GM18499 (cell line): ENCODE measurements around the gene TRRAP.

ENCODE experiments used
- ATAC-seq: cut with Tn5 transposase; IDR thresholded peaks from one replicate; pipeline ENCODE4 v1.9.1; 2021; ENCODE audit warnings: moderate number of reproducible peaks; ENCODE audit not compliant: insufficient read depth, unreplicated experiment

Gene TRRAP

DNA sequence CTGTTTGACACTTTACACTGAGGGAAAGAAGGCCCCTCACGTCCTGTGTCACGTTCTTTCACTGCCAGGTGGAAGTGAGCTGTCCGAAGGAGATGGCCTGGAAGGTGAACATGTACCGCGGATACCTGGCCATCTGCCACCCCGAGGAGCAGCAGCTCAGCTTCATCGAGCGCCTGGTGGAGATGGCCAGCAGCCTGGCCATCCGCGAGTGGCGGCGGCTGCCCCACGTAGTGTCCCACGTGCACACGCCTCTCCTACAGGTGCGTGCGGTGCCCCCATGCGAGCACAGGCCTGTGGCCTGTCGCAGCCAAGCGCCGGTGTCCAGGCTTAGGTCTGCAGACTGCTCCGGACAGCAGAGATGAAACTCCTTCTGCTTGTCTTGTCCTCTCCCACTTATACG, 103.4 kb downstream of the TRRAP start:
- no peak for ATAC-seq

- no peak for ATAC-seq
Measured at GRCh38 chr7:98982686-98983085, 104.4 kb downstream of the TRRAP start.

DNA sequence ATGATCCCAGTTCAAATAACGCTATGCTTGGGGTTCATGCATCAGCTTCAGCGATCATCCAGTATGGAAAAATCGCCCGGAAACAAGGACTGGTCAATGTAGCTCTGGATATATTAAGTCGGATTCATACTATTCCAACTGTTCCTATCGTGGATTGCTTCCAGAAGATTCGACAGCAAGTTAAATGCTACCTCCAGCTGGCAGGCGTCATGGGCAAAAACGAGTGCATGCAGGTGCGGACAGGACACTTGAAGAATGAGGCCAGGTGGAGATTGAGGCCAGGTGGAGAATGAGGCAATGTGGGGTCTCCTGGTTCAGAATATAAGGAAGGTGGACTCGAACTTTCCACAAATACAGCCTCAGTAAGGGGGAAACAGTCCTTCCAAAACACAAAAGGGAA, 105.8 kb downstream of the TRRAP start:
- no peak for ATAC-seq

GRCh38 chr7:98985406-98985805, 107.1 kb downstream of the TRRAP start:
- no peak for ATAC-seq

DNA sequence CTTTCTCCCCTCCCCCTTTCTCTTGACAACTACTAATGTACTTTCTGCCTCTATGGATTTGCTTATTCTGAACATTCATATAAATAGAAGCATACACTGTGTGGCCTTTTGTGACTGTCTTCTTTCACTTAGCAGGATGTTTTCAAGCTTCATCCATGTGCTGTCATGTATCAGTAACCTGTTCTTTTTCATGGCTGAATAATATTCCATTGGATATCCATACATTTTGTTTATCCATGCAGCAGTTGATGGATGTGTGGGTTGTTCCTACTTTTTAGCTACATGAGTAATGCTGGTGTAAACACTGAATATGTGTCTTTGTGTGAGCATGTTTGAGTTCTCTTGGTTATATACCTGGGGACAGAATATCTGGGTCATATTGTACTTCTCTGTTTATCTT, 107.6 kb downstream of the TRRAP start:
- ATAC-seq = no peak

DNA sequence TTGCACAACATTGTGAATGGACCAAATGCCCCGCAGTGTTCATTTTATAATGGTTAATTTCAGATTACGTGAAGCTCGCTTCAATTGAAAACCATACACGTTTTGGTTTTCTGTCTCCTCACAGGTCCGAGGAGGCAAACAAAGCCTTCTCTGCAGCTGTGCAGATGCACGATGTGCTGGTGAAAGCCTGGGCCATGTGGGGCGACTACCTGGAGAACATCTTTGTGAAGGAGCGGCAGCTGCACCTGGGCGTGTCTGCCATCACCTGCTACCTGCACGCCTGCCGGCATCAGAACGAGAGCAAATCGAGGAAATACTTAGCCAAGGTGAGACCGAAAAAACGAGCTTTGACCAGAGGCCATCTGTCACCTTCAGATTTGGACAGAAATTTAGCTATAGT, 110.3 kb downstream of the TRRAP start:
- no peak for ATAC-seq

DNA sequence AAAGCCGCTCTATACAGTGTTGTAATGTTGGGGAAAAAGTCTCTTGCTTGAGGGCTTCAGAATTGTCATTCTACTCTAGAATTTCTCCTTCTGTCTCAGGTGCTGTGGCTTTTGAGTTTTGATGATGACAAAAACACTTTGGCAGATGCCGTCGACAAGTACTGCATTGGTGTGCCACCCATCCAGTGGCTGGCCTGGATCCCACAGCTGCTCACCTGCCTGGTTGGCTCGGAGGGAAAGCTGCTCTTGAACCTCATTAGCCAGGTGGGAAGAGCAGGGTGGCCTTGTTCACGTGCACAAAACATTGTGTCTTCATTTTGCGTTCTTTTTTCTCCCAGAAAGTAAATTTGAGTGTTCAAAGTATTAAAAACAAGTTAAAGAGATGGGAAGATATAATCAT, 112.0 kb downstream of the TRRAP start:
- no peak for ATAC-seq

DNA sequence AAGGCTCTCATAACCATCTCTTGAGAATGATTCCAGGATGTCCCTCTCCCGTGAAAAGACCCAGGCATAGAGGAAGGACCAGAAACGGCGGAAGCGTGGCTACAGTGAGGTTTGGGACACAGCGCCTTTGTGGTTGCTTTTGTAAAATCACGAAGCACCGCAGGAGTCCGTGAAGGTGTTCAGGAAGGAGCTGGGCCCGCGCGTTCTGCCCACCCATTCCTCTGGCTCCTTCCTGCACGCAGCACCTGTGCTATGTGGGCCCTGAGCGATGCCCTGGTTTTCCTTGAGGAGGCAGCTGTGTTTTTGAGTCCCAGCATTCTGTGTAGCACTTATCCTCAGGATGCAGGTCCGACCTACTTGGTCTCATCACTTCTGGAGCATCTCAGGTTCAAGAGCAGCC, 112.8 kb downstream of the TRRAP start:
- ATAC-seq = no peak

GRCh38 chr7:98992076-98992475, 113.7 kb downstream of the TRRAP start:
- no peak for ATAC-seq

- ATAC-seq = no peak
Measured at GRCh38 chr7:98993024-98993897, 114.9 kb downstream of the TRRAP start.

DNA sequence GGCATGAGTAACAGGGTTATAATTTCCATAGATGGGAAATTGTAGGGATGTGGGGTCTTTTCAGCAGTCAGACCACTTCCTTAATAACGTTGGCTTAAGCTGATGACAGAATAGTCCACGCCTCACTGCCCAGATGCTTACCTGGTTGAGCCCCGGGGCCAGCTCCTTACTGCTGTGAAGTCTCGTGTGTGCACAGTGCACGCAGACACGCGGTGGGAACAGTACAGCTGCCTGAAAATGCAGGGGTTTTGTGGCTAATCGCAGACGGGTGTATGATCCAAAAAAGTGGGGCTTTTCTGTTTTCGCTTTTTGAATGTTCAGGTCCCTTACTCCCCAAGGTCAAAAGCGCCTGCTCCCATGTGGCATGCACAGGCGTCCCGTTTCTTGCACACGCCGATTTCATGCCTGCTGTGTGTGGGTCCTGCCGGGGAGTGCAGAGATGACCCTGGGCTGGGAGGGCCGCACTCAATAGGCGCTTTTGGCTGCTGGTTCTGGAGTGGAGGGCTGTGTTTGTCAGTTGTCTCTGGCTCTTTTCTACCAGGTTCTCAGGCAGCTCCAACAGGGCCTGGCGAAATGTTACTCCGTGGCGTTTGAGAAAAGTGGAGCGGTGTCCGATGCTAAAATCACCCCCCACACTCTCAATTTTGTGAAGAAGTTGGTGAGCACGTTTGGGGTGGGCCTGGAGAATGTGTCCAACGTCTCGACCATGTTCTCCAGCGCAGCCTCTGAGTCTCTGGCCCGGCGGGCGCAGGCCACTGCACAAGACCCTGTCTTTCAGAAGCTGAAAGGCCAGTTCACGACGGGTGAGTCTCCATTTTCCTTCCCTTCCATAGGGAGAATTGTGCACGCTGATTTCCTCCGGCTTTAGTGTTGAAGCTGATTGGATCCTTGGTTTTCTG, 116.0 kb downstream of the TRRAP start:
- no peak for ATAC-seq

DNA sequence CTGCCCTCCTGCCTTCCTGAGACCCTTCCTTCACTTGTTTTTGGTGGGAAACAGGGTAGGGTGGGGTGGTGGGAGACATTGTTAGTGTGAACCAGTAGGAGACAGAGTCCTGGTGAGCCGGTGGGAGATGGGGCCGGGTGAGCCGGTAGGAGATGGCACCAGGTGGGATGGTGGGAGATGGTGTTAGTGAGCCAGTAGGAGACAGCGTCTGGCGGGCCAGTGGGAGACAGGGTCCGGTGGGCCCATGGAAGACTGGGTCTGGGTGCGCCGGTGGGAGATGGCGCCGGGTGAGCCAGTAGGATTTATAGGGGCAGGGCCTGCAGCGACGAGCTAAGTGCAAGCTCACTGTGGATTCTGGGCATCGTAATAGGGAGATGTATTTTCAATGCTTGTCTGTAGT, 116.8 kb downstream of the TRRAP start:
- no peak for ATAC-seq

DNA sequence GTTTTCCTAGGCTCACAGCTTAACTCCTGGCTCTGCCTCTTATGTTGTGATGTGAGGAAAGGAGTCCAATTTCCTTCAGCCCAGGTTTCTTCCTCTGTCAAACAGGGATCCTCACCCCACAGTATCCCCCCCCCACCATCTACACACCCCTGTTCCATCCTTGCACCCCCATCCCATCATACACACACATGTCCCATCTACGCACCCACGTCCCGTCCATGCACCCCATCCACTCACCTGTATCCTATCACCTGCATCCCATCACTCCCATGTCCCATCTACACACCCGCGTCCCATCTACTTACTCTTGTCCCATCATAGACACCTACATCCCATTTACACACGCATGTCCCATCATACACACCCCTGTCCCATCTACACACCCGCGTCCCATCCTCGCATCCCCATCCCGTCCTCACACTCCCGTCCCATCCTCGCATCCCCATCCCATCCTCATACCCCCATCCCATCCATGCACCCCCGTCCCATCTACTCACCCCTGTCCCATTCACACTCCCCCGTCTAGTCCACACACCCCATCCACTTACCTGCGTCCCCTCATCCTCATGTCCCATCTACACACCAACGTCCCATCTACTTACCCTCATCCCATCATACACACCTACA, 117.3 kb downstream of the TRRAP start:
- ATAC-seq = no peak

DNA sequence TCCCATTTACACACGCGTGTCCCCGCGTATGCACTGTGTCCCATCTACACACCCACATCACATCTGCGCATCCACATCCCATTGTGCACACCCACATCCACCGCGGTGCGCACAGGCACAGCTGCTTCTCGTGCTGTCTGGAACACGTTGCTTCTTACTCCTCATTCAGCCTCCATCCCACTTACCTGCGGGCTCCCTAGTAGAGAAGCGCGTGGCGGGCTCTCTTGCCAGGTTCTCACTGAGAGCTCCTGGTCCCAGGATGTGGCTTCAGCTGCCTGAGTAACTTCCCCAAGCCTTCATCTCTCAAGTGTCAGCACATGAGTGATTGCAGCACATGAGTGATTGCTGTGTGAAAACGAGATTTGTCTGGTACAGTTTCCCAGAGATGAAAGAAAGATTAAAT, 117.8 kb downstream of the TRRAP start:
- ATAC-seq = no peak

DNA sequence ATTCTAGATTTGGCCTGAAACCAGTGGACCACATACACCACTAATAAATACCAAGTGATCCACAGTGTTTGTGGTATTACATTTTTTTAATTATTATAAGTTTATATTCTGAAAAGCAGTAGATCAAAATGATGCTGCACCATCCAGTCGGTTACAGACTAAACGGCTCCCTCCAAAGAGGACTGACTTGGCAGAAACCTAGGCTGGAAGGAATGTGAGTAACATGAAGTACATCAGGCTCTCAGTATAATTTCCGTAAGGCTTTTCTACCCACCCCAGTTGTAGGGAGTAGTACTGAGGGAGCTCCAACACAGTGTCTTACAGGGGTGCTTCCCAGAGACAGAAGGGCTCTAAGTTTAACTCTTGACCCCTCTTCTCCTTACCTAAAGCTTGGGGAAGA, 119.5 kb downstream of the TRRAP start:
- ATAC-seq = no peak

DNA sequence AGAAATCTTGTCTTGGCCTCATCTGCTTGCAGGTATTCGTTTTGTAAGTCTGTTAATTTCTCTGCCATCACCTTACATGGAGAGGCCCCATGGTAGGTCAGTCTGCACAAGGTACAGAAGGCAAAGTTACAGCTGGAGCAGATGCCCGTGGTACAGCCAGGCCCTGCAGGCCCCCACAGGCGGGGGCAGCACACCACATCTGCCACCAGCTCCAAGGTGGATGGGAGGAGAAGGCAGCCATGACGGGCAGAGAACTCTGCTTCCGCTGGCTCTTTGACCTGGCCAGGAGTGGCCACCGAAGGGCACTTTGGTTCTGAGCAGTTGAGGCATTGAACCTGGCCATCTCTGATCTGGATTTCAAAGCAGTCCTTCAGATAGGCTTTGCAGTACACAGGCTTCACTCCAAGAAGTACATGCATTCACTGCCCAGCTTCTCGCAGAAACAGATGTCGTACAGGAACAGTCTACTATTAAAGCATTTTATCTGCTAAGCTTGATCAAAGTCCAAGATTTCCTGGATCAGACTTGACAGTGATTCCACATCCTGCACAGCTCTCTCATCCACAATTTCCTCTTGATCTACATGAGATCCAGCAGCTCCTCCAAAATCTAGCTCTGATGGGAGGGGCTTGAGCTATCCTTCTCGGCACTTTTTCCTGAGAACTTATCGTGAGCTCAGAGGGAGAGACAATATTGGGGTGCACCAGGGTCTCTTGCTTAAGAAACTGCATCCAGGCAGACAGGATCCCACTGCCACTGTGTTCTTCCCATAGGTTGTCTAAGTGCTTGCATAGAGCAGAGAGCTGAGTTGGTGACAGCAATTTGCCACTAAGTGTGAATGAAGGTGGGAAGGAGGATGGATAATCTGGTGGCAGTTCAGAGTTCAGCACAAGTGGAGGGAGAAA, 120.7 kb downstream of the TRRAP start:
- no peak for ATAC-seq

DNA sequence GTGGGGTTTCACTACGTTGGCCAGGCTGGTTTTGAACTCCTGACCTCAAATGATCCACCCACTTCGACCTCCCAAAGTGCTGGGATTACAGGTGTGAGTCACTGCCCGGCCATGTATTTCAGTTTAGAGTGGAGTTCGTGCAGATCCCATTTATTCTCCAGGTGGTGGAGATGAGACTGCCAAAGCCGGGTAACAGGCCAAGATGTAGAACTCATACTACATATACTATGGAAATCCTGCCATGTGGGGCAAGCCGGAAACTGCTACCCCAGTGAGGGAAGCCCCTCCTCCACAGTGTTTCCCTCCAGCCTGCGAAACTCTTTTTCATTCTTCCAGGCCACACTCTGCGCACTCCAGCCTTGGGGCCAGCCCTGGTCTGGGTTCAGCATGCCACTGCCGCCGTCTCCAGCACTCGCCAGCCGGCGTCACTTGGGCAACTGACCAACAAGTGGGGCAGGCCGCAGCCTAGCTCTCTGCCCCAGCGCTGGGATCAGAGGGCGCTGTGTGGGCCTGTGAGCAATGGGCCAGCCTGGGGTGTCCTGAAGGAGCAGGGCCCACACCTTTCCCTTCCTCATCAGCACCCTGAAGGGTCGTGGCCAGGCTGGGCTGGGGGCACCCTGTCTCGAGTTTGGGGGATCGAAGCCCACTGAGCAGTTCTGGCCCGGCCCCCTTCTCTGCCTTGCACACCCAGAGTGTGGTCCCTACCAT, 122.0 kb downstream of the TRRAP start:
- no peak for ATAC-seq

DNA sequence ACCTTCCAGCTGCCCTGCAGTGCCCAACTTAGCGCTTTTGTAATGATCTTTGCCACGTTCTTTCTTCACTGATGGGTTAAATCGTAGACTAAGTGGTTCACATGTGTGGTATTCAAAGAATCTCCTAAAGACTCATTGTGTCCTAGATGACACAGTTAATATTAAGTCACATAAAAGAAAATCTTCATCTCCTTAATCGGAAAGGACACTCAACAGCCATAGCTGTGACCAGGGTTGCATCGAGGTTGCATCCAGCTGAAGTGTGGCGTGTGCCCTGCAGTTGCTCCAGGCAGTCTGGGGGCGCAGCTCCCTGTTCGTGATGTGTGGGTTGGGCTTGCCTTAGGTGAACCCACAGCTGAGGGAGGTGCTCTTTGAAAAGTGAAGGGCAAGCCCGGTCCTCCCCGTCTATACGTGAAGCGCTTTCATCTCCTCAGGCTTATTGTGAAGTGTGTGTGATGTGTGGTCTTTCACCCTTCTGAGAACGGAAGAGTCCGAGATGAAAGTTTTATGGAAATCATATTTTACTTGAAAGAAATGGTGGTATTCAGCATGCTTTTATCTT, 122.7 kb downstream of the TRRAP start:
- ATAC-seq = no peak
